ENCODE data around the gene NELL1. TPM values are rescaled to one million over a fixed set of nuclear protein-coding genes. Genes with fewer than 3 reads are reported as not detected.

The NELL1 gene
- total RNA-seq, 1 experiment from 2014 or later, result not detected

DNA sequence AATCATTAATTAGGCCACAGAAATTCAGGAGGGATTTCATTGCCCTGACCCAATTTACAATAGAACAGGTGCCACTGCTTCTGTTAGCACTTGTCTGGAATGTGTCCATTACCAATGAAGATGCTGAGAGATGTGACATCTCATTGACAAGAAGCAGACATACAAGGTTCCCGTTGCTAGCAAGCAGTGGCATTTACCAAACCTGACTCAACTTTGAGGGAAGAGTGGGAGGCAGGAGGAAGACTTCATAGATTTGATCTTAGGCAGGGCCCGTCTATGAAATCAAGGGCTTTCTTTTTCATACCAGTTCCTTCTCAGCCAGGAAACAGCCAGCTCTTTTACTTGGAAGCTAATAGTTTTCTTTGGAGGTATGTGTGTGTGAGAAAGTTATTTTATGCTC lies 280.2 kb downstream of the NELL1 start:
- Histone ChIP-seq H3K9me3 (ENCODE audit: control insufficient read depth, insufficient read depth, low read depth, low read length) (no peaks in the 10 kb centered on the region), H3K4me1 (ENCODE audit: control insufficient read depth, insufficient read depth, low read length) (no peaks in the 10 kb centered on the region), H3K27ac (ENCODE audit: low read length) (no peak overlapping the region), H3K27me3 (ENCODE audit: control insufficient read depth, insufficient read depth, low read length) (no peaks in the 10 kb centered on the region), H3K4me3 (ENCODE audit: low read depth in 2 of 2, low read length in 2 of 2) (no peak overlapping the region), H3K36me3 (ENCODE audit: control insufficient read depth, insufficient read depth, low read length) (no peaks in the 10 kb centered on the region)
- TF ChIP-seq REST (IDR thresholded peaks at IDR 0.05; ENCODE audit: insufficient read depth in 1 of 2, low read depth in 2 of 2, low read length in 1 of 2) (no peak), SIN3A (IDR thresholded peaks at IDR 0.05; ENCODE audit: borderline replicate concordance, insufficient read depth, low read depth, low read length) (no peak), TCF7L2 (IDR thresholded peaks at IDR 0.05; ENCODE audit: low read depth, low read length) (no peak), POLR2AphosphoS5 (IDR thresholded peaks at IDR 0.05; ENCODE audit: low read depth, low read length) (no peak), CTCF (IDR thresholded peaks at IDR 0.05) (no peak)
- POLR2A ChIA-PET, result no interaction called here
- no peak for DNase-seq (ENCODE audit: low read depth, low spot score)
- intact Hi-C loops (cut with micrococcal nuclease; ENCODE audit: unreplicated experiment), result no loop called here
- BruUV-seq (replicated peaks), result no TSS peak
- in situ Hi-C loops (cut with HindIII; ENCODE audit: low pct_unique_long_range_greater_than_20kb, low sequenced_read_pairs), result no loop called here
- ATAC-seq, result no peak
- CTCF ChIA-PET, result no interaction called here

- TF ChIP-seq REST (IDR thresholded peaks at IDR 0.05; ENCODE audit: insufficient read depth in 1 of 2, low read depth in 2 of 2, low read length in 1 of 2) (no peak), TCF7L2 (IDR thresholded peaks at IDR 0.05; ENCODE audit: low read depth, low read length) (no peak), SIN3A (IDR thresholded peaks at IDR 0.05; ENCODE audit: borderline replicate concordance, insufficient read depth, low read depth, low read length) (no peak), CTCF (IDR thresholded peaks at IDR 0.05) (no peak), POLR2AphosphoS5 (IDR thresholded peaks at IDR 0.05; ENCODE audit: low read depth, low read length) (no peak)
- DNase-seq (ENCODE audit: low read depth, low spot score) (no peak), ATAC-seq (no peak)
- Histone ChIP-seq H3K27me3 (ENCODE audit: control insufficient read depth, insufficient read depth, low read length) (no peaks in the 10 kb centered on the region), H3K36me3 (ENCODE audit: control insufficient read depth, insufficient read depth, low read length) (no peaks in the 10 kb centered on the region), H3K4me1 (ENCODE audit: control insufficient read depth, insufficient read depth, low read length) (no peaks in the 10 kb centered on the region), H3K4me3 (ENCODE audit: low read depth in 2 of 2, low read length in 2 of 2) (no peak overlapping the region), H3K27ac (ENCODE audit: low read length) (no peak overlapping the region), H3K9me3 (ENCODE audit: control insufficient read depth, insufficient read depth, low read depth, low read length) (no peaks in the 10 kb centered on the region)
- no TSS peak for BruUV-seq (replicated peaks)
- ChIA-PET POLR2A (no interaction called here), CTCF (no interaction called here)
- intact Hi-C loops (cut with micrococcal nuclease; ENCODE audit: unreplicated experiment), result no loop called here
- in situ Hi-C loops (cut with HindIII; ENCODE audit: low pct_unique_long_range_greater_than_20kb, low sequenced_read_pairs), result no loop called here
Observed at GRCh38 chr11:20962581-20962980, 293.2 kb downstream of the NELL1 start.
